ENCODE results near the gene MRPL11. TPM values are rescaled to one million over a fixed set of nuclear protein-coding genes. Genes with fewer than 3 reads are reported as not detected.
A peak's percentile ranks its signal among the peaks of the same experiment; 100 is the strongest.

MRPL11 gene
- total and polyA plus RNA-seq, 8 donors = 18.8 to 66.8 (median 40.6) TPM

GRCh38 chr11:66471142-66471541 lies 32.5 kb upstream of the MRPL11 start:
- DNase-seq = no peak
- Histone ChIP-seq H3K36me3 (peaks cover 23 to 59% (median 56%) of the 10 kb centered on the region in 4 donors), H3K27me3 (no peaks in the 10 kb centered on the region), H3K4me1 (peaks cover 12 to 26% (median 14%) of the 10 kb centered on the region in 4 donors), H3K9me3 (no peaks in the 10 kb centered on the region), H3K4me3 (no peak overlapping the region), H3K27ac (no peak overlapping the region)
- TF ChIP-seq CTCF (IDR thresholded peaks at IDR 0.05) (no peak), POLR2A (IDR thresholded peaks at IDR 0.05) (no peak), EP300 (IDR thresholded peaks at IDR 0.05) (no peak), POLR2AphosphoS5 (IDR thresholded peaks at IDR 0.05) (no peak)
- 95 to 96% (median 96%) methylated on average over 16 of the region's 16 CpGs for WGBS, 5 donors
- intact Hi-C loops (cut with DNase I; ENCODE audit: low total_unique reads) = no loop called here

GRCh38 chr11:66470015-66470414 lies 31.4 kb upstream of the MRPL11 start:
- intact Hi-C loops (cut with DNase I; ENCODE audit: low total_unique reads) = no loop called here
- DNase-seq = peak in 1 of 2 donors; percentile 2
- H3K4me1 ChIP-seq = peaks cover 15 to 36% (median 21%) of the 10 kb centered on the region in 4 donors
- TF ChIP-seq CTCF (IDR thresholded peaks at IDR 0.05) (no peak), POLR2AphosphoS5 (IDR thresholded peaks at IDR 0.05) (no peak), EP300 (IDR thresholded peaks at IDR 0.05) (no peak), POLR2A (IDR thresholded peaks at IDR 0.05) (no peak)
- no peaks in the 10 kb centered on the region for H3K27me3 ChIP-seq
- no peak overlapping the region for H3K27ac ChIP-seq
- peaks cover 23 to 48% (median 45%) of the 10 kb centered on the region in 4 donors for H3K36me3 ChIP-seq
- no peak overlapping the region for H3K4me3 ChIP-seq
- H3K9me3 ChIP-seq = no peaks in the 10 kb centered on the region
- WGBS, 5 donors = 88 to 97% (median 94%) methylated on average over 3 of the region's 3 CpGs

- intact Hi-C loops (cut with DNase I; ENCODE audit: low total_unique reads) = no loop called here
- peak in 1 of 2 donors; percentile 1 for DNase-seq
- no peaks in the 10 kb centered on the region for H3K9me3 ChIP-seq
- no peak overlapping the region for H3K4me3 ChIP-seq
- H3K36me3 ChIP-seq = peaks cover 23 to 42% (median 39%) of the 10 kb centered on the region in 4 donors
- peaks cover 15 to 36% (median 21%) of the 10 kb centered on the region in 4 donors for H3K4me1 ChIP-seq
- WGBS, 5 donors = 75 to 100% (median 92%) methylated on average over 1 of the region's 1 CpG
- TF ChIP-seq POLR2AphosphoS5 (IDR thresholded peaks at IDR 0.05) (no peak), CTCF (IDR thresholded peaks at IDR 0.05) (no peak), EP300 (IDR thresholded peaks at IDR 0.05) (no peak), POLR2A (IDR thresholded peaks at IDR 0.05) (no peak)
- no peaks in the 10 kb centered on the region for H3K27me3 ChIP-seq
- no peak overlapping the region for H3K27ac ChIP-seq
These were observed 30.8 kb upstream of the MRPL11 start for GRCh38 chr11:66469441-66469840.

- H3K4me3 ChIP-seq = no peak overlapping the region
- H3K27me3 ChIP-seq = no peaks in the 10 kb centered on the region
- TF ChIP-seq EP300 (IDR thresholded peaks at IDR 0.05) (no peak), POLR2AphosphoS5 (IDR thresholded peaks at IDR 0.05) (no peak), POLR2A (IDR thresholded peaks at IDR 0.05) (no peak), CTCF (IDR thresholded peaks at IDR 0.05) (no peak)
- intact Hi-C loops (cut with DNase I; ENCODE audit: low total_unique reads) = no loop called here
- WGBS, 5 donors = 65 to 89% (median 81%) methylated on average over 6 of the region's 6 CpGs
- H3K27ac ChIP-seq = no peak overlapping the region
- peaks cover 15 to 36% (median 21%) of the 10 kb centered on the region in 4 donors for H3K4me1 ChIP-seq
- peaks cover 15 to 34% (median 32%) of the 10 kb centered on the region in 4 donors for H3K36me3 ChIP-seq
- peak in 1 of 2 donors; percentile 1 for DNase-seq
- H3K9me3 ChIP-seq = no peaks in the 10 kb centered on the region
These were observed 30.0 kb upstream of the MRPL11 start for GRCh38 chr11:66468691-66469090.
